H9 (cell line): ENCODE data around the gene ZER1. TPM values are rescaled to one million over a fixed set of nuclear protein-coding genes. Genes with fewer than 3 reads are reported as not detected.

Experiments
- DNase-seq: peaks from one replicate; pipeline ENCODE4 v3.0.0-alpha.2; 2017
- H2AFZ ChIP-seq: one replicate; pipeline ENCODE4 v1.6.1; 2013; ENCODE audit warnings: mild to moderate bottlenecking, low read length, control low read depth, moderate library complexity
- H2AK5ac ChIP-seq: 2 replicates; pipeline ENCODE4 v1.6.1; 2013; ENCODE audit warnings: low read length, control low read depth, mixed read lengths; ENCODE audit not compliant: insufficient read length
- H2BK120ac ChIP-seq: one replicate; pipeline ENCODE4 v1.6.1; 2013; ENCODE audit warnings: low read depth, mild to moderate bottlenecking, low read length, control low read depth, inconsistent platforms; ENCODE audit not compliant: poor library complexity, severe bottlenecking
- H2BK12ac ChIP-seq: 2 replicates; pipeline ENCODE4 v1.6.1; 2013; ENCODE audit warnings: low read length, control low read depth, mixed read lengths, low read depth; ENCODE audit not compliant: insufficient read length
- H2BK15ac ChIP-seq: 2 replicates; pipeline ENCODE4 v1.6.1; 2013; ENCODE audit warnings: low read depth, low read length, control low read depth
- H2BK20ac ChIP-seq: one replicate; pipeline ENCODE4 v1.6.1; 2013; ENCODE audit warnings: low read depth, mild to moderate bottlenecking, low read length, control low read depth, inconsistent platforms; ENCODE audit not compliant: poor library complexity, severe bottlenecking
- H2BK5ac ChIP-seq: 2 replicates; pipeline ENCODE4 v1.6.1; 2013; ENCODE audit warnings: low read length, control low read depth, mixed read lengths; ENCODE audit not compliant: insufficient read length
- H3K14ac ChIP-seq: 2 replicates; pipeline ENCODE4 v1.6.1; 2013; ENCODE audit warnings: low read length, control low read depth; ENCODE audit not compliant: insufficient read depth
- H3K18ac ChIP-seq: 2 replicates; pipeline ENCODE4 v1.6.1; 2013; ENCODE audit warnings: low read depth, mild to moderate bottlenecking, mixed read lengths, low read length, control low read depth; ENCODE audit not compliant: insufficient read length
- H3K23ac ChIP-seq: 2 replicates; pipeline ENCODE4 v1.6.1; 2013; ENCODE audit warnings: low read length, control low read depth, mixed read lengths, low read depth; ENCODE audit not compliant: insufficient read length
- H3K23me2 ChIP-seq: 2 replicates; pipeline ENCODE4 v1.6.1; 2013; ENCODE audit warnings: low read depth, mild to moderate bottlenecking, mixed read lengths, low read length, control low read depth; ENCODE audit not compliant: insufficient read length, poor library complexity, severe bottlenecking
- H3K27ac ChIP-seq: 2 replicates; pipeline ENCODE4 v1.5.1; 2013; ENCODE audit warnings: low read length, control low read depth, mixed read lengths, low read depth; ENCODE audit not compliant: insufficient read length
- H3K27me3 ChIP-seq: 2 replicates; pipeline ENCODE4 v1.6.1; 2013; ENCODE audit warnings: low read length, control low read depth, inconsistent platforms; ENCODE audit not compliant: insufficient read depth
- H3K4ac ChIP-seq: 2 replicates; pipeline ENCODE4 v1.6.1; 2013; ENCODE audit warnings: low read depth, mild to moderate bottlenecking, control low read depth, inconsistent platforms, low read length, moderate library complexity
- H3K4me1 ChIP-seq: 2 replicates; pipeline ENCODE4 v1.6.1; 2013; ENCODE audit warnings: low read length, control low read depth, inconsistent platforms; ENCODE audit not compliant: insufficient read depth
- H3K4me2 ChIP-seq: 2 replicates; pipeline ENCODE4 v1.6.1; 2013; ENCODE audit warnings: low read length, control low read depth, mixed read lengths; ENCODE audit not compliant: insufficient read length, insufficient read depth
- H3K56ac ChIP-seq: 2 replicates; pipeline ENCODE4 v1.6.1; 2013; ENCODE audit warnings: low read depth, mild to moderate bottlenecking, mixed read lengths, low read length, control low read depth; ENCODE audit not compliant: insufficient read length
- H3K79me1 ChIP-seq: 2 replicates; pipeline ENCODE4 v1.6.1; 2013; ENCODE audit warnings: low read depth, mild to moderate bottlenecking, moderate library complexity, low read length, control low read depth, inconsistent platforms; ENCODE audit not compliant: insufficient read depth, poor library complexity, severe bottlenecking
- H3K79me2 ChIP-seq: 2 replicates; pipeline ENCODE4 v1.6.1; 2013; ENCODE audit warnings: low read length, control low read depth, inconsistent platforms; ENCODE audit not compliant: insufficient read depth
- H3K9ac ChIP-seq: 2 replicates; pipeline ENCODE4 v1.6.1; 2013; ENCODE audit warnings: low read length, control low read depth, mixed read lengths; ENCODE audit not compliant: insufficient read length; ENCODE audit errors: extremely low read depth
- H3K9me3 ChIP-seq: one replicate; pipeline ENCODE4 v1.6.1; 2013; ENCODE audit warnings: low read depth, low read length, inconsistent platforms; ENCODE audit not compliant: control insufficient read depth
- H3T11ph ChIP-seq: one replicate; pipeline ENCODE4 v1.6.1; 2013; ENCODE audit warnings: mild to moderate bottlenecking, low read length, control low read depth, inconsistent platforms
- H4K20me1 ChIP-seq: one replicate; pipeline ENCODE4 v1.6.1; 2013; ENCODE audit not compliant: control insufficient read depth, insufficient read length, insufficient read depth
- H4K5ac ChIP-seq: 2 replicates; pipeline ENCODE4 v1.6.1; 2013; ENCODE audit warnings: low read depth, mild to moderate bottlenecking, mixed read lengths, low read length, control low read depth; ENCODE audit not compliant: insufficient read length
- H4K8ac ChIP-seq: replicated peaks from 2 replicates; pipeline ENCODE4 v1.6.1; 2013; ENCODE audit warnings: low read length, control low read depth, mixed read lengths, low read depth; ENCODE audit not compliant: insufficient read length
- H4K91ac ChIP-seq: 2 replicates; pipeline ENCODE4 v1.6.1; 2013; ENCODE audit warnings: low read depth, mild to moderate bottlenecking, moderate library complexity, mixed read lengths, low read length, control low read depth; ENCODE audit not compliant: insufficient read length
- H3K27ac Mint-ChIP-seq, 3 experiments: 2 replicates in 2 of 3; 3 replicates in 1 of 3; pipeline ENCODE4 v1.8.0; 2020 to 2021; ENCODE audit warnings: mixed read lengths in 3 of 3, mild to moderate bottlenecking in 1 of 3, moderate library complexity in 1 of 3
- H3K27me3 Mint-ChIP-seq: 2 replicates; pipeline ENCODE4 v1.8.0; 2021; ENCODE audit warnings: low read depth, mild to moderate bottlenecking, moderate library complexity, mixed read lengths
- H3K36me3 Mint-ChIP-seq, 3 experiments: 2 replicates in 2 of 3; 3 replicates in 1 of 3; pipeline ENCODE4 v1.8.0; 2020 to 2021; ENCODE audit warnings: low read depth in 3 of 3, mixed read lengths in 3 of 3; ENCODE audit not compliant: insufficient read depth in 1 of 3
- H3K4me1 Mint-ChIP-seq, 2 experiments: 2 replicates each; pipeline ENCODE4 v1.8.0; 2020; ENCODE audit warnings: mixed read lengths in 2 of 2
- H3K4me3 Mint-ChIP-seq, 2 experiments: 2 replicates in 1 of 2; 3 replicates in 1 of 2; pipeline ENCODE4 v1.8.0; 2020 to 2021; ENCODE audit warnings: mild to moderate bottlenecking in 2 of 2, mixed read lengths in 2 of 2, moderate library complexity in 1 of 2
- H3K9me3 Mint-ChIP-seq, 2 experiments: 2 replicates in 1 of 2; 3 replicates in 1 of 2; pipeline ENCODE4 v1.8.0; 2020; ENCODE audit warnings: mild to moderate bottlenecking in 2 of 2, mixed read lengths in 2 of 2, moderate library complexity in 1 of 2
- CTCF ChIP-seq: fragments of 200-600 bp; sonication (generic); conservative IDR thresholded peaks from 3 replicates; pipeline ENCODE4 v1.8.0; 2021; ENCODE audit warnings: antibody characterized with exemption, mild to moderate bottlenecking
- WGBS: extraction: QIAGEN DNeasy Blood & Tissue Kit; methylation state at CpG from one replicate; pipeline ENCODE4 v1.1.7; 2013; ENCODE audit warnings: missing lambda C conversion rate, low lambda C conversion rate, mixed read lengths; ENCODE audit not compliant: insufficient read length; ENCODE audit errors: extremely low coverage; 5-methylcytosine and 5-hydroxymethylcytosine counted together
- total RNA-seq: library from RNA; stranded (reverse); gene quantifications from 2 replicates; pipeline ENCODE4 v1.2.1, GENCODE V29; 2021

ZER1 gene
- total RNA-seq, 1 experiment from 2014 or later = 24.2 TPM

DNA sequence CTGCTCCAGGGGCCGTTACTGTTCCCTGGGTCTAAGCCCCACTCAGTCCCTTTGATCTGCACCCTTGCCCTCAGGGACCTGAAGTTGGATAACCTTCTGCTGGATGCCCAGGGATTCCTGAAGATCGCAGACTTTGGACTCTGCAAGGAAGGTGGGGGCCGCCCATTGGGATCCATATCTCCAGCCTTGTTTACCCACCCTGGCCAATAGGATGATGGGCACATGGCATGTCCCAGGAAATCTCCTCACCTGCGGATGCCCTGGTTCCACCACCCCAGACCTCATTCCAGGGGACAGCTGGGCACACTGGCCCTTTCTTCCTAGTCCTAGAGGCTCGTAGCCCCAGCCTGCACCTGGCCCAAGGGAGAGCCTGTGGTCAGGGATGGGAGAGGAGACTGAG lies 53.3 kb downstream of the ZER1 start:
- Histone ChIP-seq H3K9ac (no peak overlapping the region), H3K27me3 (no peaks in the 10 kb centered on the region), H2BK15ac (no peak overlapping the region), H3T11ph (no peak overlapping the region), H2AK5ac (no peak overlapping the region), H3K23ac (no peak overlapping the region), H3K23me2 (peaks cover 2% of the 10 kb centered on the region), H3K4me1 (no peaks in the 10 kb centered on the region; the same call in 1 of the 2 replicates), H3K14ac (no peak overlapping the region), H3K4ac (no peak overlapping the region), H2BK120ac (no peak overlapping the region), H3K18ac (no peak overlapping the region), H3K4me2 (no peak overlapping the region), H2BK20ac (no peak overlapping the region), H3K56ac (no peak overlapping the region), H2AFZ (no peak overlapping the region), H3K9me3 (no peaks in the 10 kb centered on the region), H4K20me1 (no peaks in the 10 kb centered on the region), H2BK5ac (no peak overlapping the region), H4K5ac (no peak overlapping the region), H3K79me2 (no peaks in the 10 kb centered on the region), H4K91ac (no peak overlapping the region), H2BK12ac (no peak overlapping the region), H4K8ac (no peak overlapping the region), H3K27ac (no peak overlapping the region), H3K79me1 (no peaks in the 10 kb centered on the region)
- no peak for TF ChIP-seq CTCF
- H3K9me3 Mint-ChIP-seq = no peaks in the 10 kb centered on the region; a peak in 1 of 5 replicates
- H3K36me3 Mint-ChIP-seq = peaks cover 6 to 54% (median 36%) of the 10 kb centered on the region in 3 experiments; a peak in 6 of 7 replicates
- no peak overlapping the region for H3K4me3 Mint-ChIP-seq
- H3K27me3 Mint-ChIP-seq = no peaks in the 10 kb centered on the region; the same call in 1 of the 2 replicates
- no CpG with 5 or more reads among the region's 5 CpGs for WGBS
- H3K4me1 Mint-ChIP-seq = peaks cover 10 to 14% of the 10 kb centered on the region in 2 experiments
- H3K27ac Mint-ChIP-seq = no peak overlapping the region
- no peak for DNase-seq
